HG03565 (cell line): ENCODE data around the gene TTBK1.
A peak's percentile ranks its signal among the peaks of the same experiment; 100 is the strongest.

Experiments
- ATAC-seq: cut with Tn5 transposase; IDR thresholded peaks from one replicate; pipeline ENCODE4 v1.9.1; 2021; ENCODE audit warnings: mild to moderate bottlenecking, moderate library complexity; ENCODE audit not compliant: unreplicated experiment

TTBK1 gene

DNA sequence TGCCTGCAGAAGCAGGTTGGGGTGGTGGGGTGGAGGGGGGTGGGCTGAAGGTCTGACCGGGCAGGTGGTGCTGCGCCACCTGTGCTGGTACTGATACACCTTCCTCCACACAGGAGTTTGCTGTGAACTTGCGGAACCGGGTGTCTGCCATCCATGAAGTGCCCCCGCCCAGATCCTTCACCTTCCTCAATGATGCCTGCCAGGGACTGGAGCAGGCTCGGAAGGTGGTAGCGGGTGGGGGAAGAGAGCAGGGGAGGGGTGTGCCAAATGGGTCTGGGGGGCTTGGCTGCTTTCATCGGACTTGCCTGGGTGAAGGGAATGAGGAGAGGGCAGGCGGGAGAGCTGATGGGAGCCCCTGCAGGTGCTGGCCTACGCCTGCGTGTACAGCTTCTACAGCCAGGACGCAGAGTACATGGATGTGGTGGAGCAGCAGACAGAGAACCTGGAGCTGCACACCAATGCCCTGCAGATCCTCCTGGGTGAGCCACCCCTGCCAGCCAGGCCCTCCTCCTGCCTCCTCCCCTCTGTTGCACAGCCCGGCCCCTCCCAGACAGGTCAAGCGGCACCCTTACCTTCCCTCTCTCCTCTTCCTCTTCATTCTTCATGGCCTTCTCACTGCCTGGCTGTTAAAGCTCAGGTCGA lies 20.7 kb upstream of the TTBK1 start:
- ATAC-seq = no peak

- no peak for ATAC-seq
These were observed 20.1 kb upstream of the TTBK1 start for GRCh38 chr6:43223175-43223574.

GRCh38 chr6:43226192-43226851 lies 17.0 kb upstream of the TTBK1 start:
- no peak for ATAC-seq

- peak; percentile 67 for ATAC-seq
These were observed 14.1 kb upstream of the TTBK1 start, which contains the start of gene DNPH1 for GRCh38 chr6:43228951-43229802. Gene DNPH1 (minus strand): TSS chr6:43229481. CDS start chr6:43229456, 25 bp downstream.

DNA sequence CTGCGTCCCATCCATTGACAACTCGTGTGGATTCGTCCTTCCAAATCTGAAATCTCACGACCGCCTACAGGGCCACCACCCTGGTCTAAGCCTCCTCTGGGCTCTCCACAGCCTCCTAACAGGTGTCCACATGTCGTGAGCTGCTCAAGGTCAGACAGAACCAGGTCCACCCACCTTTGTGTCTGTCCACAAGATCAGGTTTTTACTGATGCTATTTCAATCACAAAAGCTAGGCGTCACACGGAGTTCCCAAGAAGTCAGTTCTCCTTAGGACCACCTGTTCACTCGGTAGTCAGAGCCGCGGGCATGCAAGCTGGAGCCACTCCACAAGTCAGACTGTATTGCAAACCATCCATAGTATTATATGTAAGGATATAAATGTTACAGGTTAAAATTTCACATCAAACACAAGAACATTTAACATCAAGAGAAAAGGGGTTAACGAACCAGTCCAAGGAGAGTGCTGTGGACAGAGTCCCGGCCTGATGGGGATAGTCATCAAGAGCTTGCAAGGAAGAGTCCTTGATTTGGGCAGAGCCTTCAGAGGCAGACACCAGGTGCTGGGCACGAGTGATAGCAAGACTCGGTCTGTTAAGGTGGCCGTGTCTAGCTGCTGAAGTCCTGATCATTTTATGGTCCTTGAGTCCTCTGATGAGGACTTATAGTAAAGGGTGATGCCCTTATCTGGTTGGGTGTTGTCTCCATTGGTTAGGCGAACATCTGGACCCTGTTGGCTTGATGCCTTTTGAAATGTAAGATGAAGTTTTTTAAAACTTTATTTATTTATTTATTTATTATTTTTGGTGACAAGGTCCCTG lies 13.3 kb upstream of the TTBK1 start:
- ATAC-seq = no peak

DNA sequence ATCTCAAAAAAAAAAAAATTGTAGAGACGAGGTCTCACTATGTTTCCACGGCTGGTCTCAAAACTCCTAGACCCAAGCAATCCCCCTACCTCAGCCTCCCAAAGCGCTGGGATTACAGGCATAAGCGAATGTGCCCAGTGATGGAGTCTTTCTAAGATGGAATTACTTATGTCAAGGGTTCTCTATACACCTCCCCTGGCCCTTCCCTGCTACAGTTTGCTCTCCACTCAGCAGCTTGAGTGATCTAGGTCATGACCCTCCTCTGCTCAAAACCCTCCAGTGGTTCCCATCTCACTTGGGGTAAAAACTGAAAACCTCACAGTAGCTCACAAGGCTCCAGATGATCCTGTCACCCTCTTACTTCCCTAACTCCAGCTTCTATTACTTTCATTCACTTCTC lies 12.2 kb upstream of the TTBK1 start:
- ATAC-seq = no peak

DNA sequence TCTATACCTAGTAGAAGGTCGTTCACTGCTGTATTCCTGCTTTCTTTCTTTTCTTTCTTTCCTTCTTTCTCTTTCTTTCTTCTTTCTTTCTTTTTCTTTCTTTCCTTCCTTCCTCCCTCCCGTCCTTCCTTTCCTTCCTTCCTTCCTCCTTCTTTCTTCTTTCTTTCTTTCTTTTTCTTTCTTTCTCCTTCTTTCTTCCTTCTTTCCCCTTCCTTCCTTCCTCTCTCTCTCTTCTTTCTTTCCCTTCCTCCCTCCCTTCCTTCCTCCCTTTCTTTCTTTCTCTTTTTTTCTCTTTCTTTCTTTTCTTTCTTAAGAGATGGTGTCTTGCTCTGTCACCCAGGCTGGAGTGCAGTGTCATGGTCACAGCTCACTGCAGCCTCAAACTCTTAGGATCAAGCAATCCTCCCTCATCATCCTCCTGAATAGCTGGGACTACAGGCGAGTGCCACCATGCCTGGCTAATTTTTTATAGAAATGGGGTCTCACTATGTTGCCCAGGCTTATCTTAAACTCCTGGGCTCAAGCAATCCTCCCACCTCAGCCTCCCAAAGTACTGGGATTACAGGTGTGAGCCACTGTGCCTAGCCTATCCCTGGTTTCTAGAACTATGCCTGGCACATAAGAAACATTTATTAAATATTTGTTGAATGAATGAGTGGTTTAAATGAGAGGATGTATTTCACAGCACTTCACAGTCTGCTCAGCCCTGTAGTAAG lies 11.4 kb upstream of the TTBK1 start:
- ATAC-seq = no peak

GRCh38 chr6:43235841-43236240 lies 7.4 kb upstream of the TTBK1 start:
- ATAC-seq = no peak

DNA sequence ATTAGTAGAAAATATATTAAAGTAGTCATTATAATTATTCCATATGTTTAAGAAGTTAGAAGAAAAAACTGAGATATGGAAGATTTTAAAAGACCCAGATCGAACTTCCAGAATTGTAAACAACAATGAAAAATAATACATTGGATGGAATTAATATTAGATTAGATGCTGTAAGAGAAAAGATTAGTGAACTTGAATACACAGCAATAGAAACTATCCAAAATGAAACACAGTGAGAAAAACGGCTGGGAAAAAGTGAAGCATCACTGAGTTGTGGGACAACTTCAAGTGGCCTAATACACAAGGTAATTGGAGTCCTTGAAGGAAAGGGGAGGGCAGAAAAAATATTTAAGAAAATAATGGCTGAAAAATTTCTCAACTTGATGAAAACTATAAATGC lies 4.2 kb upstream of the TTBK1 start:
- no peak for ATAC-seq

DNA sequence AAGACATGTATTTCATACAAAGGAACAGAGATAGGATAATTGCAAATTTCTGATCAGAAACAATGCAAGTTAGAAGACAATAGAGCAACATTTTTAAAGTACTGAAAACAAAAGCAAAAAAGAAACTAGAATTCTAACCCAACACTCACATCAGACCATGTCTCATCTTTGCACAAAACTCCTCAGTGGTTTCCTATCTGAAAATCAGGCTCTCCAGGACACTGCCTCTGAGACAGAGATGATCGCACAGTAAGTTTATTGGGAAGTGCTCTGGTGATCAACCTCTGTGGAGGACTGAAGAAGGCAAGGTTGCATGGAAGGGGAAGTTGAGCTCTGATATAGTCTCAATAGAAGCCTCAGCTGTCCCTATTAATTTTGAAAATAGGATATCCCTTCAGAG lies 2.3 kb upstream of the TTBK1 start:
- no peak for ATAC-seq

- ATAC-seq = no peak
These were observed 1.8 kb upstream of the TTBK1 start for GRCh38 chr6:43241446-43241845.

DNA sequence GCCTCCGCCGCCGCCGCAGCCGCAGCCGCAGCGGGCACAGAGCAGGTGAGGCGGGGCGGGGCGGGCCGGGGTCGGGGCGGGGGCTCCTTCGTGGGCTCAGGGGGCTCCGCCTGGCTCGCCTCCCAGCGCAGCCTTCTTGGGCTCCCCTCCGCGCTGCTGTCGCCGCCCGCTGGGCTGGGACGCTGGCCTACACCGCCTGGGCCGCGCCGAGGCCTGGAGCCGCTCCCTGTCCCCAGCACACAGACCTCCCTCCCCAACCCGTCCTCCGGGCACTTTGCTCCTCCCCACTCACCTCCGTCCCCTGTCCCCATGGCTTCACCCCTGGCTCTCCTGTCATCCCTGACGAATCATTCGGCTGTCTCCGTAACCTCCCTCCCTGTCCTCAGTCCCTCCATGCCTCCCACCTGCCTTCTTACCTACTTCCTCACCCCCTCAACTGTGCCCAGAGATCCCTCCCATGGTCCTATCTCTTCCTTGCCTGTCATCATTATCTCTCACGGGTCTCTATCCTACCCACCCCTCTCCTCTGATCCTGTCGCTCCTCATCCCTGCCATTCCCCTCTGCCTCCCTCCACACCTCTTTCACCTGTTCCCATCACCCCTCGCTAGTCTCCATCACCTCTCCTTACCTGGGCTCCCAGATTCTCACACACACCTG lies 512 bp downstream of the TTBK1 start:
- ATAC-seq = no peak

- ATAC-seq = peak; percentile 11
These were observed 3.2 kb downstream of the TTBK1 start for GRCh38 chr6:43246301-43247113.

DNA sequence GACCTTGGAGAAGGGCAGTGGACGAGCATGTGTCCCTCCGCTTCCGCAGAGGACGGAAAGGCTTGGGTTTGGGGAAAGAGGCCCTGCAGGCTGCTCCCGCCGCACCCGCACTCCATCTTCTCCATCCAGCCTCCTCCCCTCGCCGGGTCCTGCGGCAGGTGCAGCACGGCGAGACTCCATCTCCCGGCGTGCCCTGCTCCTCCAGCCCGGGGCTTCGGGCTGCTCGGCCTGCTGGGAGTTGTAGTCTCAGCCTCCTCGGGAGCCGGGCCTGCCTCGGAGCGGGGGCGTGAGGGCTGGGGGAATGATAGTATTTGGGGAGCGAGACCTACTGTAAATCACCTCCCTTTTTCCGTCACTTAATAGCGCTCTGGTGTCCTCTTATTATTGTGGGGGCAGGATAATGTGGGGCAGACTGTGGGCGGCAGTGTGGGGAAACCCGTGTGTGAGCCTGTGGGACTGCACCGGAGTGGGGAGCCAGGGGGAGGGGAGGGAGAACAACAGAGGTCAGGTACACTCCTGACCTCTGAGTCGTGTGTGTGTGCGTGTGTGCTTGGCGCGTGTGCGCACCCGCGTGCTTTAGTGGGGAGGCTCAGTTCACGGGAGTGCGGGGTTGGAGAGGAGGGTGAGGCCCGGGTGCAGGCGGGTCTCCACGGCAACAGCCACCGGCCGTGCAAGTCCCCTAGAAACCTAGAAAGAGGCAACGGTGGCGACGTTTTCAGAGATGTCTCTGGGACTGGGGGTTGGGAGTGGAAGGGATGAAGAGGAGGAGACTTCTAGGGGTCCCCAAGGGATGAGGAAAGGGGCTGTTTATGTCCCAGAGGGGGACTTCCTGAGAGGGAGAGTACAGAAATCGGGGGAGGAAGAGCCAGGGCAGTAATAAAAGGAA lies 4.1 kb downstream of the TTBK1 start:
- ATAC-seq = peak; percentile 78

GRCh38 chr6:43248101-43248500 lies 4.8 kb downstream of the TTBK1 start:
- ATAC-seq = no peak

- no peak for ATAC-seq
These were observed 5.5 kb downstream of the TTBK1 start for GRCh38 chr6:43248791-43249190.

- no peak for ATAC-seq
These were observed 7.7 kb downstream of the TTBK1 start for GRCh38 chr6:43250992-43251373.

DNA sequence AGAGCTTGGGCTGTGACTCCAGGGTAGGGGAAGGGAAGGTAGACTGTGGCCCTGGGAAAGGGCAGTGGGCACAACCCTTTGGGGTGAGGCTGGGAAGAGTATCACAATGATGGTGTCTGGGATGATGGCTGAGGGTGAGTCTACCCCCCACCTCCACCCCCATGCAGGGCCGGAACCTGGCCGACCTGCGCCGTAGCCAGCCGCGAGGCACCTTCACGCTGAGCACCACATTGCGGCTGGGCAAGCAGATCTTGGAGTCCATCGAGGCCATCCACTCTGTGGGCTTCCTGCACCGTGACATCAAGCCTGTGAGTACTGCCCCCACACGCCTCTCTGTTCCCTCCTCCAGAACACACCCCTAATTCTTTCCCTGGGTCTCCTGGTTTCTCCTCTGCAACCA lies 10.1 kb downstream of the TTBK1 start:
- ATAC-seq = no peak
